Activated CD4-positive, alpha-beta T cell treated with anti-CD3 and anti-CD28 coated beads for 4 hours (primary cell): ENCODE measurements around the gene CNR2.
A peak's percentile ranks its signal among the peaks of the same experiment; 100 is the strongest.
"Not testable (repeated sequence)": the region's sequence is repeated elsewhere in the genome, so short reads cannot be mapped to it uniquely, and the experiment has no call there.

Experiments
- DNase-seq, 2 donors: peaks; one replicate each; pipeline ENCODE4 v3.0.0-alpha.2; 2020

CNR2 gene

GRCh38 chr1:23882746-23883145 is 30.4 kb downstream of the CNR2 start:
- no peak for DNase-seq

GRCh38 chr1:23879809-23880208 is 33.4 kb downstream of the CNR2 start:
- DNase-seq = no peak

- no peak for DNase-seq
Measured at GRCh38 chr1:23878668-23879067, 34.5 kb downstream of the CNR2 start.

GRCh38 chr1:23875382-23875781 is 37.8 kb downstream of the CNR2 start:
- DNase-seq = no peak

- DNase-seq = no peak
Measured at GRCh38 chr1:23872421-23872820, 40.7 kb downstream of the CNR2 start.

- DNase-seq = no peak
Measured at GRCh38 chr1:23869051-23869450, 44.1 kb downstream of the CNR2 start.

- DNase-seq = peak in 1 of 2 donors; percentile 7
Measured at GRCh38 chr1:23868557-23869016, 44.6 kb downstream of the CNR2 start.

GRCh38 chr1:23867895-23868556 is 45.1 kb downstream of the CNR2 start, which contains the start of gene FUCA1:
Gene FUCA1, minus strand, starts transcription at chr1:23868290. Its CDS starts 4 bp downstream, at chr1:23868286.
- peak; percentile 93 to 96 for DNase-seq

- DNase-seq = no peak
Measured at GRCh38 chr1:23867542-23867894, 45.6 kb downstream of the CNR2 start.

GRCh38 chr1:23865543-23865930 is 47.6 kb downstream of the CNR2 start:
- DNase-seq = no peak

- no peak for DNase-seq
Measured at GRCh38 chr1:23864801-23865542, 48.2 kb downstream of the CNR2 start.

- DNase-seq = no peak
Measured at GRCh38 chr1:23862640-23863039, 50.5 kb downstream of the CNR2 start.

GRCh38 chr1:23854568-23854967 is 58.6 kb downstream of the CNR2 start:
- no peak for DNase-seq

GRCh38 chr1:23853124-23853523 is 60.0 kb downstream of the CNR2 start:
- not testable (repeated sequence) for DNase-seq

- DNase-seq = not testable (repeated sequence)
Measured at GRCh38 chr1:23851406-23851805, 61.8 kb downstream of the CNR2 start.

- DNase-seq = no peak
Measured at GRCh38 chr1:23848673-23849616, 64.2 kb downstream of the CNR2 start.

- not testable (repeated sequence) for DNase-seq
Measured at GRCh38 chr1:23847482-23848095, 65.6 kb downstream of the CNR2 start.

GRCh38 chr1:23845163-23845562 is 68.0 kb downstream of the CNR2 start:
- no peak for DNase-seq

- no peak for DNase-seq
Measured at GRCh38 chr1:23843644-23844043, 69.5 kb downstream of the CNR2 start.

- DNase-seq = peak; percentile 70 to 72
Measured at GRCh38 chr1:23838401-23838866, 74.7 kb downstream of the CNR2 start.

GRCh38 chr1:23837908-23838307 is 75.3 kb downstream of the CNR2 start:
- no peak for DNase-seq

GRCh38 chr1:23836037-23836436 is 77.1 kb downstream of the CNR2 start:
- DNase-seq = no peak

- not testable (repeated sequence) for DNase-seq
Measured at GRCh38 chr1:23834156-23834555, 79.0 kb downstream of the CNR2 start.
